ENCODE measurements around the gene MRPL17.

The MRPL17 gene

DNA sequence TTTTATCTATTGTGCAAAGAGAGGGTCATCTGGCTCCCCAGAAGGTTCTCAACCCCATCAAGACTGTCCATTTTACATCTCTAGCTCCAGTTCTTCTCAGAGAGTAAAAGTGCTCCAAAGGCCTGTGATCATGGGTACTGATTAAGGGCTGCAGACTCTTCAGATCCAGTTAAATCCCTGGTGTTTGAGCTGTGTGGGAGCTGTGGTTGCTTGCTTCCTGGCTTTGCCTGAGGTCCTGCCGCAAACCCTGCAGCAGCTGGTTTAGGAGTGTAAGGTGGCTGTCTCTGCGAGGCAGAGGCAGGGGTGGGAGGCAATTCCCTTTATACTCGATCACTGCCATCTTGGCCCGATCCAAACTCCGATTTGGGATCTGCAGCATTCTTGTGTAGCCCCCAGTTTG, 1.2 kb downstream of the MRPL17 start:
- TF ChIP-seq, protein P1, sequence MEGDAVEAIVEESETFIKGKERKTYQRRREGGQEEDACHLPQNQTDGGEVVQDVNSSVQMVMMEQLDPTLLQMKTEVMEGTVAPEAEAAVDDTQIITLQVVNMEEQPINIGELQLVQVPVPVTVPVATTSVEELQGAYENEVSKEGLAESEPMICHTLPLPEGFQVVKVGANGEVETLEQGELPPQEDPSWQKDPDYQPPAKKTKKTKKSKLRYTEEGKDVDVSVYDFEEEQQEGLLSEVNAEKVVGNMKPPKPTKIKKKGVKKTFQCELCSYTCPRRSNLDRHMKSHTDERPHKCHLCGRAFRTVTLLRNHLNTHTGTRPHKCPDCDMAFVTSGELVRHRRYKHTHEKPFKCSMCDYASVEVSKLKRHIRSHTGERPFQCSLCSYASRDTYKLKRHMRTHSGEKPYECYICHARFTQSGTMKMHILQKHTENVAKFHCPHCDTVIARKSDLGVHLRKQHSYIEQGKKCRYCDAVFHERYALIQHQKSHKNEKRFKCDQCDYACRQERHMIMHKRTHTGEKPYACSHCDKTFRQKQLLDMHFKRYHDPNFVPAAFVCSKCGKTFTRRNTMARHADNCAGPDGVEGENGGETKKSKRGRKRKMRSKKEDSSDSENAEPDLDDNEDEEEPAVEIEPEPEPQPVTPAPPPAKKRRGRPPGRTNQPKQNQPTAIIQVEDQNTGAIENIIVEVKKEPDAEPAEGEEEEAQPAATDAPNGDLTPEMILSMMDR (IDR thresholded peaks at IDR 0.05), result no peak
- peak overlapping the region; percentile 95 for H3K4me3 ChIP-seq
- peak overlapping the region in 1 of 2 donors; percentile 88 for H3K27ac ChIP-seq
- DNase-seq (ENCODE audit: low spot score), result no peak

DNA sequence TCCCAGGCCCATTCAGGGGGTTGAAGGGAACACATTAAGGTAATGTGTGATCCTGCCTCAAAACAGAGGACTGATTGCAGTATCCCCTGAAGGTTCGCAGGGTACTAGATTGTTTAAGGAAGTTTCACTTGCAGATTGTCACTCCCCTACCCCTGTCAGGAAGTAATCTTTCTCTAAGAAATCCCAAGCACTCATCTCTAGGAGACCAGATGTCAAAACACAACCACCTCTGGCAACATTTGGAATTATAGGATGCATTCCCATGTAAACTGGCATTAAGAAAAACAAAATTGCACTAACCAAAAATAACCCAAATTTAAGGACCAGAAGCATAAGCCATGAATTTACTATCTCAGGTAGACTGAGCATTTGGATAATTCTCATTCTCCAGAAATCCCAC, 1.6 kb downstream of the MRPL17 start:
- no peak for DNase-seq (ENCODE audit: low spot score)
- Histone ChIP-seq H3K27ac (no peak overlapping the region), H3K4me3 (peak overlapping the region; percentile 95)
- TF ChIP-seq, protein P1 (IDR thresholded peaks at IDR 0.05), result no peak

DNA sequence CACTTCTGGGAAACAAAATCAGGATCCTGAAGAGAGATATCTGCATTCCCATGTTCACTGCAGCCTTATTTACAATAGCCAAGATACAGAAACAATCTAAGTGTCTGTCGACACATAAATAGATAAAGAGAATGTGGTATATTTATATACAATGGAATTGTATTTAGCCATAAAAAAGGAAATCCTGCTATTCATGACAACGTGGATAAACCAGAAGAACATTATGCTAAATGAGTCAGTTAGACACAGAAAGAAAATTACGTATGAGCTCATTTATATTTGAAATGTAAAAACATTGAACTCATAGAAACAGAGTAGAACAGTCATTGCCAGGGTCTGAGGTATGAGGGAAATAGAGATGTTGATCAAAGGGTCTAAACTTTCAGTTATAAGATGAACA, 6.1 kb downstream of the MRPL17 start:
- TF ChIP-seq, protein P1 (IDR thresholded peaks at IDR 0.05), result no peak
- no peak for DNase-seq (ENCODE audit: low spot score)
- Histone ChIP-seq H3K4me3 (no peak overlapping the region), H3K27ac (no peak overlapping the region)

DNA sequence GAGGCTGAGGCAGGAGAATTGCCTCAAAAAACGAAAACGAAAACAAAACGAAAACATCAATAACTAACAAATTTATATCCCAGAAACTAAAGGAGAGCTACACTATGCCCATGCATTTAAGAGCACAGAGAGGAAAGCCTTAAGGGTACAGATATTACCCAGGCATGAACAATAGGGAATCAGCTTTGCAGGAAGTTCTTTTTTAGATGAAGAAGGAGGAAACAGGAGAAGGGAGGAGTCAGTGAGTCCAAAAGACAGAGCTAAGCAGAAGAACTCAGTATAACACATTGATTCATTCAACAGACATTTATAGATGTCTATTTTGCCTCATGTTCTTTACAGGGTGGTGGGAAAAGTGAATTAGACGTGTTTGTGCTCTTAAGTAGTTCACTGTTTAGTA, 8.3 kb downstream of the MRPL17 start:
- Histone ChIP-seq H3K4me3 (no peak overlapping the region), H3K27ac (no peak overlapping the region)
- DNase-seq (ENCODE audit: low spot score), result no peak
- TF ChIP-seq, protein P1 (IDR thresholded peaks at IDR 0.05), result no peak

DNA sequence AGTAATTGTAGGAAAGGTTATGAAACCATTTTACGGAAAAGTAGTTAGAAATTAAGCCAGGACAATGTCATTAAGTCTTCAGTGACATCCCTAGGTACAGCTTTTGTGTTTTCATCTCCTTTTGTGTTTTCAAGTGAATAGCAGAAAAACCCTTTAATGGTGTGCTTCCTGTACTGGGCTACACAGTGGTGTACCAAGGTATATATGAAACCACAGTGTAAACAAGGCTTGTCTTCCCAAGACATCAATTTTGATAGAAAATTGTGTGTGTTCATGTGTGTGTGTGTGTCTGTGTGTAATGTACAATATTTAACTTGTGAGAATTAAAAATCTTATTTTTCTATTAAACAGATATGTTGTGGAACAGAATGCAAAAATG, 8.9 kb downstream of the MRPL17 start:
- H3K4me3 ChIP-seq, result no peak overlapping the region
- DNase-seq (ENCODE audit: low spot score), result no peak
- TF ChIP-seq, protein P1 (IDR thresholded peaks at IDR 0.05), result no peak
- no peak overlapping the region for H3K27ac ChIP-seq

DNA sequence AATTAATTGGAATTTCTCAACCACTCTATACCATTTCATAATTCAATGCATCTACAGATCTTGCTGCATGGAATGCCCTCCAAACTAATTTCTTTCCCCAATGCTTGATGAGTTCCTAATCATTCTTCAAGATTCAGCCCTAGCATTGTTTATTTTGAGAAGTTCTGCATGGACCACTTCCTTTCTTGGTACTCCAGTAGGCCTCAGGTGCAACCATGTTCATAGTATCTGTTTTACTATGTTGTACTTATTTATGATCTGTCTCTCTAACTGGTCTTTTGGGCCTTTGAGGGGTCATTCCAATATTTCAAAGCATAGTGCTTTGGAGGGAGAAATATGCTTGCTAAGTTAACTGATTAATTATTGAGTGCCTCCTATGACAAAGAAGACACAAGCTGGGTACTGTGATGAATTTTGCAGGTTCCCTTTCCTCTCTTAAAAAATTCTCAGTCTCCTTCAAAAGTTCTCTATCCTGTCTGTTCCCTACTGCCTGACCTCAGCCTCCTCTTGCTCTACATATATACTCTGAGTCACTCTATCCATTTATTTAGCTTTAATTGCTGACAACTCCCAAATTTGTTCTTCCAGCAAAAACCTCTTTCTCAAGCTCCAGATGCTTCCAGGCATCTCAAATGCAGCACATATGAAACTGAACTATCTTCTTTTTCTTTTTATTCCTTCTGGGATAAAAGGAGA, 9.5 kb downstream of the MRPL17 start:
- DNase-seq (ENCODE audit: low spot score), result no peak
- H3K27ac ChIP-seq, result no peak overlapping the region
- TF ChIP-seq, protein P1 (IDR thresholded peaks at IDR 0.05), result no peak
- H3K4me3 ChIP-seq, result no peak overlapping the region

DNA sequence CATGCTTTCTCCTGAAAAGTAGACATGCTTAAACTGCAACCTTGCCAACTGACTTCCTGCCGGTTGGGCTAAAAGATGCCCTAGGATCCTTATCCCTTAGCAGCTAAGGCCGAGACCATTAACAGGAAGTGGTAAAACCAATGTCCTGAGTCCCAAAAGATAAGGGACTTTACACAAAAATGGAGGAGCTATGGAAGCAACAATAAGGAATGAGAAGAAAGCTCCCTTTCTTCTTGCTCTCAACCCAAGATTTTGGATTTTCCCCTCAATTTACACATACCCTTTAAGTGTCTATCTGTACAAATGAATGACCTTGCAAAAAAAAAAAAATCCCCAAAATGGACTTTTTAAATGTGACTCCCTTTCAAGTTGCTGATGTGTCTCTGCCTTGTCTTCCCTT, 11.1 kb downstream of the MRPL17 start:
- DNase-seq (ENCODE audit: low spot score), result no peak
- H3K27ac ChIP-seq, result no peak overlapping the region
- H3K4me3 ChIP-seq, result no peak overlapping the region
- TF ChIP-seq, protein P1 (IDR thresholded peaks at IDR 0.05), result no peak
